Astrocyte (in vitro differentiated cells and primary cell): ENCODE data around the gene NECTIN3. TPM values are rescaled to one million over a fixed set of nuclear protein-coding genes. Genes with fewer than 3 reads are reported as not detected.

Experiments used
- DNase-seq: peaks from one replicate; pipeline ENCODE4 v3.0.0-alpha.2; 2010; ENCODE audit warnings: low read depth
- FAIRE-seq: peaks from 2 replicates; lab custom pipeline; 2011; peaks lifted over from hg19 to GRCh38; lab: Jason Lieb, UNC
- H2AFZ ChIP-seq: 2 replicates; pipeline ENCODE4 v1.6.0; 2012; ENCODE audit warnings: low read depth, low read length, inconsistent platforms
- H3K27ac ChIP-seq: 2 replicates; pipeline ENCODE4 v1.5.1; 2011; ENCODE audit warnings: low read depth, low read length, inconsistent platforms
- H3K27me3 ChIP-seq: 2 replicates; pipeline ENCODE4 v1.6.0; 2011; ENCODE audit warnings: low read length, inconsistent platforms; ENCODE audit not compliant: insufficient read depth
- H3K36me3 ChIP-seq: 2 replicates; pipeline ENCODE4 v1.5.1; 2011; ENCODE audit warnings: low read length, inconsistent platforms; ENCODE audit not compliant: insufficient read depth
- H3K4me1 ChIP-seq: 2 replicates; pipeline ENCODE4 v1.5.1; 2011; ENCODE audit warnings: low read length, inconsistent platforms; ENCODE audit not compliant: insufficient read depth
- H3K4me2 ChIP-seq: 2 replicates; pipeline ENCODE4 v1.6.0; 2012; ENCODE audit warnings: low read length, inconsistent platforms
- H3K4me3 ChIP-seq: 2 replicates; pipeline ENCODE4 v1.5.1; 2011; ENCODE audit warnings: low read depth, mild to moderate bottlenecking, low read length, inconsistent platforms; ENCODE audit not compliant: insufficient read depth
- H3K79me2 ChIP-seq: 2 replicates; pipeline ENCODE4 v1.6.0; 2012; ENCODE audit warnings: mild to moderate bottlenecking, low read length, inconsistent platforms; ENCODE audit not compliant: insufficient read depth
- H3K9ac ChIP-seq: 2 replicates; pipeline ENCODE4 v1.6.0; 2012; ENCODE audit warnings: mild to moderate bottlenecking, low read length, inconsistent platforms
- H3K9me3 ChIP-seq: 2 replicates; pipeline ENCODE4 v1.5.1; 2012; ENCODE audit warnings: low read depth, mild to moderate bottlenecking, low read length, inconsistent platforms; ENCODE audit not compliant: insufficient read depth
- H4K20me1 ChIP-seq: 2 replicates; pipeline ENCODE4 v1.6.0; 2012; ENCODE audit warnings: low read length, inconsistent platforms; ENCODE audit not compliant: insufficient read depth
- H3K27ac Mint-ChIP-seq: one replicate; pipeline ENCODE4 v1.8.0; 2021; ENCODE audit warnings: mild to moderate bottlenecking, mixed read lengths; ENCODE audit not compliant: unreplicated experiment
- H3K27me3 Mint-ChIP-seq: one replicate; pipeline ENCODE4 v1.8.0; 2021; ENCODE audit warnings: low read depth, mixed read lengths; ENCODE audit not compliant: unreplicated experiment
- H3K36me3 Mint-ChIP-seq: one replicate; pipeline ENCODE4 v1.8.0; 2021; ENCODE audit warnings: low read depth, mixed read lengths; ENCODE audit not compliant: unreplicated experiment
- H3K4me1 Mint-ChIP-seq: one replicate; pipeline ENCODE4 v1.8.0; 2021; ENCODE audit warnings: low read depth, mixed read lengths; ENCODE audit not compliant: unreplicated experiment
- H3K4me3 Mint-ChIP-seq: one replicate; pipeline ENCODE4 v1.8.0; 2021; ENCODE audit warnings: mild to moderate bottlenecking, moderate library complexity, mixed read lengths; ENCODE audit not compliant: unreplicated experiment
- H3K9me3 Mint-ChIP-seq: one replicate; pipeline ENCODE4 v1.8.0; 2021; ENCODE audit warnings: mild to moderate bottlenecking, mixed read lengths; ENCODE audit not compliant: unreplicated experiment
- EZH2 ChIP-seq: IDR thresholded peaks from 2 replicates; pipeline ENCODE4 v1.6.1; 2012; ENCODE audit warnings: mild to moderate bottlenecking, low read length, inconsistent platforms; ENCODE audit not compliant: insufficient read depth
- total RNA-seq: library from RNA; stranded (reverse); gene quantifications from 2 replicates; pipeline ENCODE4 v1.2.1, GENCODE V29; 2021
- TF ChIP-seq, protein P1 (sequence below): IDR thresholded peaks from 2 replicates; pipeline ENCODE4 v1.5.1; 2011; ENCODE audit warnings: low read depth, mild to moderate bottlenecking, inconsistent platforms, low read length, moderate library complexity; ENCODE audit not compliant: insufficient read depth

NECTIN3 gene
- total RNA-seq, 1 donor from 2014 or later, result 67.1 TPM

DNA sequence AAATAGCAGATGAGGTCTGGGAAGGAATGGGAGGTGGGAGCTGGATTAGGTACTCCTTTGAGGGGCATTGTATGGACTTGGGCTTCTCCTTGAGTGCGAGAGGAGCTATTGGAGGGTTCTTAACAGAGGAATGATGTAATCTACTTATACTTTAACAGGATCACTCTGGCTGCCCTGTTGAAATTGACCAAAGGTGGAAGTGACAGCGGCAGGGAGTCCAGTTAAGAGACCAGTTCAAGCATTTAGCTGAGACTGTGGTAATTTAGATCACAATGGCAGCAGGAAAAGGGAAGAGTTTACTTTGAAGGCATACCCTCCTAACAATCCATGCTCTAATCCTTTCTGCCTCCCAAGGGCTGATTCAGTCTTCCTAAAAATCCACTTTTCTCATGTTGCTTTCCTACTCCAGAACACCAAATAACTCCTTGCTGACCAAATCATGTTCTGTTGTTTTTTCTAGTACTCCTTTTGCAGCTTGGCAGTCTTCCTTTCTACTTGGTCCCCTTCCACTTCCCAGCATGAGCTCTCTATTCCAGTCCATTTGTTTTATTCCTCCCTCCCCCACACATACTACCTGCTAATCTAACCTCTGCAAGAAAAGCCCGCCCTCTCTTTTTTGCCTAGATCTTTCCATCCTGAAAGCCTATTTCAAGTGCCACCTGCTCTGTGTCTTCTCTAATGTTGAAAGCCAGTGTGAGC lies 139.4 kb downstream of the NECTIN3 start:
- Histone ChIP-seq H3K27me3 (no peaks in the 10 kb centered on the region), H2AFZ (no peak overlapping the region), H3K9me3 (no peaks in the 10 kb centered on the region), H3K4me2 (no peak overlapping the region), H3K36me3 (no peaks in the 10 kb centered on the region), H3K4me3 (no peak overlapping the region), H3K9ac (no peak overlapping the region), H3K4me1 (no peaks in the 10 kb centered on the region), H3K79me2 (no peaks in the 10 kb centered on the region), H4K20me1 (no peaks in the 10 kb centered on the region), H3K27ac (no peak overlapping the region)
- TF ChIP-seq EZH2, result no peak
- TF ChIP-seq, protein P1, sequence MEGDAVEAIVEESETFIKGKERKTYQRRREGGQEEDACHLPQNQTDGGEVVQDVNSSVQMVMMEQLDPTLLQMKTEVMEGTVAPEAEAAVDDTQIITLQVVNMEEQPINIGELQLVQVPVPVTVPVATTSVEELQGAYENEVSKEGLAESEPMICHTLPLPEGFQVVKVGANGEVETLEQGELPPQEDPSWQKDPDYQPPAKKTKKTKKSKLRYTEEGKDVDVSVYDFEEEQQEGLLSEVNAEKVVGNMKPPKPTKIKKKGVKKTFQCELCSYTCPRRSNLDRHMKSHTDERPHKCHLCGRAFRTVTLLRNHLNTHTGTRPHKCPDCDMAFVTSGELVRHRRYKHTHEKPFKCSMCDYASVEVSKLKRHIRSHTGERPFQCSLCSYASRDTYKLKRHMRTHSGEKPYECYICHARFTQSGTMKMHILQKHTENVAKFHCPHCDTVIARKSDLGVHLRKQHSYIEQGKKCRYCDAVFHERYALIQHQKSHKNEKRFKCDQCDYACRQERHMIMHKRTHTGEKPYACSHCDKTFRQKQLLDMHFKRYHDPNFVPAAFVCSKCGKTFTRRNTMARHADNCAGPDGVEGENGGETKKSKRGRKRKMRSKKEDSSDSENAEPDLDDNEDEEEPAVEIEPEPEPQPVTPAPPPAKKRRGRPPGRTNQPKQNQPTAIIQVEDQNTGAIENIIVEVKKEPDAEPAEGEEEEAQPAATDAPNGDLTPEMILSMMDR, result no peak
- Mint-ChIP-seq H3K9me3 (no peaks in the 10 kb centered on the region), H3K4me1 (peaks cover 6% of the 10 kb centered on the region), H3K27ac (no peak overlapping the region), H3K4me3 (no peak overlapping the region), H3K27me3 (no peaks in the 10 kb centered on the region), H3K36me3 (no peaks in the 10 kb centered on the region)
- DNase-seq, result peak; percentile 27
- FAIRE-seq, result no peak

DNA sequence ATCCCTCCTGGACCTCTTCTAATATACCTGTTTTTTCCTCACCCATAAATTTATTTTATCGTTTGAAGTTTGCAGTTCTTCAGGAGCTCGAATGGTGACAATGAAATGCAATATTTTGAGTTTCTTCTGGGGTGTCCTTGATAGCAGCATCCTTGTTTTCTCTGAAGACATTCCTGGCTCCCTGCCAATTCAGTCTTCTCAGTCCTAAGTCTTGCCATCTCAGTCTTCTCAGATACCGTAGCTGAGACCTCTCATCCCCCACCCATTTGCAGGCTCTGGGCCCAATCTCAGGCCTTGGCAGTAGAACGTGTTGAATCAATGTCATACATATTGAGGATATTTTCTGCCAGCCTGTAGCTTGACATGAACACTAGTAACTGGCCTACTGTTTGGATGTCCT lies 140.9 kb downstream of the NECTIN3 start:
- Histone ChIP-seq H2AFZ (no peak overlapping the region), H3K9me3 (no peaks in the 10 kb centered on the region), H3K4me3 (no peak overlapping the region), H3K36me3 (no peaks in the 10 kb centered on the region), H3K4me2 (no peak overlapping the region), H3K4me1 (no peaks in the 10 kb centered on the region), H3K27me3 (no peaks in the 10 kb centered on the region), H3K27ac (no peak overlapping the region), H3K79me2 (no peaks in the 10 kb centered on the region), H3K9ac (no peak overlapping the region), H4K20me1 (no peaks in the 10 kb centered on the region)
- FAIRE-seq (no peak), DNase-seq (no peak)
- TF ChIP-seq, protein P1, result no peak
- no peak for TF ChIP-seq EZH2
- Mint-ChIP-seq H3K36me3 (no peaks in the 10 kb centered on the region), H3K4me1 (peaks cover 6% of the 10 kb centered on the region), H3K4me3 (no peak overlapping the region), H3K27me3 (no peaks in the 10 kb centered on the region), H3K27ac (no peak overlapping the region), H3K9me3 (no peaks in the 10 kb centered on the region)

DNA sequence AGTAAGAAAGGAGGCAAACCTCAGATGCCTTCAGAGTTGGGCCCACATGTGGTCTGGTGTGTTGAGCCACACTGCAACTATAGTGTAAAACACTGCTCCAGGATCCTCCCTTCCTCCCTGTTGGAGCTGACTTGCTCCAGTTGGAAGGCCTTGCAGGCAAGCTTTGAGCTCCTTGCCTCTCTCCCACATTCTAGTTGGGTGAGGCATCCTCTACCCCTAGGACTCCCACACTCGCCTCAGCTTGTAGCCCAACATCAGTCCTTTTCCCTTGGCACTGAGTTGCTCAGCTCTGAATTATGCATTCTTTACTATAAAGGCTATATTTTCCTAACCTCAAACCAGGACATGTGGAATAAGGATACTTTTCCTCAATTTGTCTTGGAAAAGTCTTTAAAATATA lies 143.9 kb downstream of the NECTIN3 start:
- no peak for TF ChIP-seq EZH2
- TF ChIP-seq, protein P1, result no peak
- H3K36me3 ChIP-seq, result no peaks in the 10 kb centered on the region
- no peak overlapping the region for H3K4me3 ChIP-seq
- DNase-seq (no peak), FAIRE-seq (no peak)
- no peak overlapping the region for H3K9ac ChIP-seq
- H3K4me1 ChIP-seq, result no peaks in the 10 kb centered on the region
- no peaks in the 10 kb centered on the region for H3K9me3 ChIP-seq
- peaks cover 6% of the 10 kb centered on the region for H3K4me1 Mint-ChIP-seq
- H4K20me1 ChIP-seq, result no peaks in the 10 kb centered on the region
- no peak overlapping the region for H2AFZ ChIP-seq
- H3K27me3 ChIP-seq, result no peaks in the 10 kb centered on the region
- no peaks in the 10 kb centered on the region for H3K9me3 Mint-ChIP-seq
- H3K79me2 ChIP-seq, result no peaks in the 10 kb centered on the region
- H3K27ac ChIP-seq, result no peak overlapping the region
- no peaks in the 10 kb centered on the region for H3K36me3 Mint-ChIP-seq
- H3K4me2 ChIP-seq, result no peak overlapping the region
- no peaks in the 10 kb centered on the region for H3K27me3 Mint-ChIP-seq
- H3K4me3 Mint-ChIP-seq, result no peak overlapping the region
- H3K27ac Mint-ChIP-seq, result no peak overlapping the region
